NCI-H2029 treated with DMSO at 0.1 percent for 48 hours (cell line): Measurements from ENCODE around the gene SPAG9.

Experiments used
- DNase-seq: peaks from one replicate; lab custom pipeline; 2025; lab: John Stamatoyannopoulos, UW

SPAG9 gene, protein sequence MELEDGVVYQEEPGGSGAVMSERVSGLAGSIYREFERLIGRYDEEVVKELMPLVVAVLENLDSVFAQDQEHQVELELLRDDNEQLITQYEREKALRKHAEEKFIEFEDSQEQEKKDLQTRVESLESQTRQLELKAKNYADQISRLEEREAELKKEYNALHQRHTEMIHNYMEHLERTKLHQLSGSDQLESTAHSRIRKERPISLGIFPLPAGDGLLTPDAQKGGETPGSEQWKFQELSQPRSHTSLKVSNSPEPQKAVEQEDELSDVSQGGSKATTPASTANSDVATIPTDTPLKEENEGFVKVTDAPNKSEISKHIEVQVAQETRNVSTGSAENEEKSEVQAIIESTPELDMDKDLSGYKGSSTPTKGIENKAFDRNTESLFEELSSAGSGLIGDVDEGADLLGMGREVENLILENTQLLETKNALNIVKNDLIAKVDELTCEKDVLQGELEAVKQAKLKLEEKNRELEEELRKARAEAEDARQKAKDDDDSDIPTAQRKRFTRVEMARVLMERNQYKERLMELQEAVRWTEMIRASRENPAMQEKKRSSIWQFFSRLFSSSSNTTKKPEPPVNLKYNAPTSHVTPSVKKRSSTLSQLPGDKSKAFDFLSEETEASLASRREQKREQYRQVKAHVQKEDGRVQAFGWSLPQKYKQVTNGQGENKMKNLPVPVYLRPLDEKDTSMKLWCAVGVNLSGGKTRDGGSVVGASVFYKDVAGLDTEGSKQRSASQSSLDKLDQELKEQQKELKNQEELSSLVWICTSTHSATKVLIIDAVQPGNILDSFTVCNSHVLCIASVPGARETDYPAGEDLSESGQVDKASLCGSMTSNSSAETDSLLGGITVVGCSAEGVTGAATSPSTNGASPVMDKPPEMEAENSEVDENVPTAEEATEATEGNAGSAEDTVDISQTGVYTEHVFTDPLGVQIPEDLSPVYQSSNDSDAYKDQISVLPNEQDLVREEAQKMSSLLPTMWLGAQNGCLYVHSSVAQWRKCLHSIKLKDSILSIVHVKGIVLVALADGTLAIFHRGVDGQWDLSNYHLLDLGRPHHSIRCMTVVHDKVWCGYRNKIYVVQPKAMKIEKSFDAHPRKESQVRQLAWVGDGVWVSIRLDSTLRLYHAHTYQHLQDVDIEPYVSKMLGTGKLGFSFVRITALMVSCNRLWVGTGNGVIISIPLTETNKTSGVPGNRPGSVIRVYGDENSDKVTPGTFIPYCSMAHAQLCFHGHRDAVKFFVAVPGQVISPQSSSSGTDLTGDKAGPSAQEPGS (N-terminal part only)

GRCh38 chr17:51120739-51121619 is at the start of gene SPAG9:
TSS of gene SPAG9 (minus strand) at chr17:51120868. CDS start at chr17:51120656, 212 bp downstream.
- DNase-seq: peak; percentile 78

- DNase-seq: no peak
These were observed 48.7 kb upstream of the SPAG9 start for GRCh38 chr17:51169340-51169739.

- DNase-seq: no peak
These were observed 46.6 kb upstream of the SPAG9 start for GRCh38 chr17:51166987-51167931.

DNA sequence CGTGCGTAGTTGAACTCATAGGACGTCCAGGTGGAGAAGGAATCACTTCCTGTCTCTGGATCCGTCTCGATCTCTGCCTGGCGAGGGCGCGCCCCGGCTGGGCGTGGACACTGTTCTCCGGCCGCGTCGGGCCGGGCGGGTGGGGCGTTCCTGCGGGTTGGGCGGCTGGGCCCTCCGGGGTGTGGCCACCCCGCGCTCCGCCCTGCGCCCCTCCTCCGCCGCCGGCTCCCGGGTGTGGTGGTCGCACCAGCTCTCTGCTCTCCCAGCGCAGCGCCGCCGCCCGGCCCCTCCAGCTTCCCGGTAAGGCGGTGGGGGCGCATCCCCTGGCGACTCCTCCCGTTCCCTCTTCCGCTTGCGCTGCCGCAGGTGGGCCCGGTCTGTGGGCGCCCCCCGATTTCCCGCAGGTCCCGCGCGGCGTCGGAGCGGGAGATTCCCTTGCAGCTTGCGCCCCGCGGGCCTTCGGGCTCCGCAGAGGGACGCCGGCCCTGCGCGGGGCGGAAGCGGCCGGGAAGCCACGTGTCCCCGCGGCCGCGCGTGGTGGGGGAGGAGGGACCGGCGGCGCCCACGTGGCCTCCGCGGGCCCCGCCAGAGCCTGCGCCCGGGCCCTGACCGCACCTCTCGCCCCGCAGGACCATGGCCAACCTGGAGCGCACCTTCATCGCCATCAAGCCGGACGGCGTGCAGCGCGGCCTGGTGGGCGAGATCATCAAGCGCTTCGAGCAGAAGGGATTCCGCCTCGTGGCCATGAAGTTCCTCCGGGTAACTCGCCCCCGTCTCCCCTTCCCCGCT is 45.7 kb upstream of the SPAG9 start, which contains the start of gene NME2:
Gene NME2 (plus strand): TSS at position 214 of the 789 bp plus-strand sequence. CDS start 420 bp downstream, at position 634.
- DNase-seq: no peak

GRCh38 chr17:51165680-51166197 is 45.1 kb upstream of the SPAG9 start:
- DNase-seq: no peak

GRCh38 chr17:51164911-51165679 is 44.4 kb upstream of the SPAG9 start:
- no peak for DNase-seq

GRCh38 chr17:51161541-51161940 is 40.9 kb upstream of the SPAG9 start:
- DNase-seq: no peak

GRCh38 chr17:51159604-51160003 is 38.9 kb upstream of the SPAG9 start:
- DNase-seq: no peak

DNA sequence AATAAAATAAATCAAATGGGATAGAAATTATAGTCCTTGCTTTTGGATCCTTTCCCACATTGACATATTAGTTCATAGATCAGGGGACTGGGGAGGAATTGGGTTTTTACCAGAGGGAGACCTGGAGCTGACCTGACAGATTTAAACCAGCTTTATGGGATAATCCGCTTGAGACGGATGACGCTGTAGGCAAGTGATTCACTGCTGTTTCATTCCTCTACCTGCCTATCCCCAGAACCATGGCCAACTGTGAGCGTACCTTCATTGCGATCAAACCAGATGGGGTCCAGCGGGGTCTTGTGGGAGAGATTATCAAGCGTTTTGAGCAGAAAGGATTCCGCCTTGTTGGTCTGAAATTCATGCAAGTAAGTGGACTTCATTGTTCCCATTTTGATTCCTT is 34.7 kb upstream of the SPAG9 start:
- no peak for DNase-seq

GRCh38 chr17:51154176-51154575 is 33.5 kb upstream of the SPAG9 start:
- DNase-seq: no peak

GRCh38 chr17:51153210-51154072 is 32.8 kb upstream of the SPAG9 start, which contains the start of gene NME1:
TSS of gene NME1 (plus strand) at chr17:51153559. CDS start at chr17:51155655, 2,096 bp downstream.
- DNase-seq: peak; percentile 95

DNA sequence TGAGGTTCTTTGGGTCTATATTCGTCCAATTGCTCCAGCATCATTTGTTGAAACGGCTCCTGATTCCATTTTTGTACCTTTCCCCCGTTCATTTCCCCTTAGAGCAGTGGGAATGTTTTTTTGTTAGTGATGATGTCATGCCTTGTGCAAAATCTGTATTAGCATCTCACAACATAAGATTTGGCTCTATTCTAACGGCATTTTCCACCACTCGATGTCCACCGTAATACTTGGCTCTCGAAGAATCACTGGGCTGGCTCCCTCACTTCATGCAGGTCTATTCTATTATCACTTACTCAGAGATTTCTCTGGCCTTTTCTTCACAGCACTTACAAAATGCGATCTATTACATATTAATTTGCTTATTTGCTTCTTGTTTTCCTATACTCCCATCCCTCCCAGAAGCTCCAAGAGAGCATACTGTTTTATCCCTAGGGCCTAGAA is 32.1 kb upstream of the SPAG9 start:
- DNase-seq: no peak

- DNase-seq: no peak
These were observed 30.3 kb upstream of the SPAG9 start for GRCh38 chr17:51150932-51151331.

- no peak for DNase-seq
These were observed 28.5 kb upstream of the SPAG9 start for GRCh38 chr17:51149163-51149562.

GRCh38 chr17:51147650-51148049 is 27.0 kb upstream of the SPAG9 start:
- DNase-seq: no peak

DNA sequence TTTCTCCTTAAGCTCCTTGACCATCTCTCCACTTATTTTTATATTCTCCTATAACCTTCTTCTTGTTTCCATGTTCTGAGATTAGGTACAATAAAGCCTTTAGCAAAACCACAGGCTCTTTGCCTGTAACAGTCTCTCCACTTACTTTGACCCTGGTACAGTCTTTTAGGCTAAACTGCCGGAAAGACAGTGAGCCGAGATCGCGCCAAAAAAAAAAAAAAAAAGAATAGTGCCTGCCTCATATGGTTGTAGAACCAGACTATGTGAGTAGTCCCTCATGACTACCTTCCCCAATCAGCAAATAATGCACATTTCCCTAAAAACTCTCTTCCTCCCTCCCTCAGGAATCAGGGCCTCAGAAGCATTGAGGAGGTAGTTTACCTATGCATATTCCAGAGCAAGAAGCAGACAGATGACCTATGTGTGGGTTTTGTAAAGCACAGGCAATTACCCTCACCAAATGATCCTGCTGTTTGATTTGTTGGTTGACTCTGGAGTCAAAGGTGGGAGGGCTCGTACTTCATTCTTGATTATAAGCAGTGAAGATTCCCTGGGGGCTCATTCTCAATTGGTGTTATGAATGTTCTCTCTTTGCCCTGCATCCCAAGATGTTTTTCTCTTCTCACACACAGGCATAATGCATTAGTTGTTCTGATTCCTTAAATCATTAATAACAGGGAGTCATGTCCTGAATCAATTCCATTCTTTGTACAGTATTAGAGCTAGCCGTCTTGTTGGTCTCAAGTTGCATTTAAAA is 23.8 kb upstream of the SPAG9 start:
- no peak for DNase-seq
